D721Med (cell line): Measurements from ENCODE around the gene HINT3.
A peak's percentile ranks its signal among the peaks of the same experiment; 100 is the strongest.
"Not testable (repeated sequence)": the region's sequence is repeated elsewhere in the genome, so short reads cannot be mapped to it uniquely, and the experiment has no call there.

Source experiments
- DNase-seq: peaks from one replicate; pipeline ENCODE4 v3.0.0; 2011; ENCODE audit warnings: low spot score; ENCODE audit not compliant: insufficient read length
- FAIRE-seq: peaks from 2 replicates; lab custom pipeline; 2011; peaks lifted over from hg19 to GRCh38; lab: Jason Lieb, UNC
- CTCF ChIP-seq: IDR thresholded peaks from 2 replicates; pipeline ENCODE4 v1.5.1; 2012; ENCODE audit warnings: mild to moderate bottlenecking, control low read depth; ENCODE audit not compliant: insufficient read depth; ENCODE audit errors: missing control alignments

HINT3 gene

GRCh38 chr6:125961117-125961516 lies 4.5 kb downstream of the HINT3 start:
- no peak for TF ChIP-seq CTCF
- FAIRE-seq (no peak), DNase-seq (no peak)

GRCh38 chr6:125962900-125963497 lies 6.4 kb downstream of the HINT3 start:
- DNase-seq (no peak), FAIRE-seq (no peak)
- TF ChIP-seq CTCF = no peak

GRCh38 chr6:125963817-125964216 lies 7.2 kb downstream of the HINT3 start:
- FAIRE-seq = no peak
- no peak for DNase-seq
- TF ChIP-seq CTCF = no peak

- FAIRE-seq (no peak), DNase-seq (no peak)
- no peak for TF ChIP-seq CTCF
Measured at GRCh38 chr6:125966569-125966968, 10.0 kb downstream of the HINT3 start.

GRCh38 chr6:125968493-125968892 lies 11.9 kb downstream of the HINT3 start:
- DNase-seq (no peak), FAIRE-seq (no peak)
- TF ChIP-seq CTCF = no peak

GRCh38 chr6:125970760-125971159 lies 14.2 kb downstream of the HINT3 start:
- no peak for DNase-seq
- no peak for FAIRE-seq
- no peak for TF ChIP-seq CTCF

GRCh38 chr6:125972478-125972877 lies 15.9 kb downstream of the HINT3 start:
- FAIRE-seq = not testable (repeated sequence)

GRCh38 chr6:125974214-125974866 lies 17.8 kb downstream of the HINT3 start:
- DNase-seq = no peak
- peak; percentile 87 for FAIRE-seq
- peak; percentile 57 for TF ChIP-seq CTCF

More at GRCh38 chr6:125972478-125972877, 15.9 kb downstream of the HINT3 start:
- not testable (repeated sequence) for DNase-seq
